ENCODE results near the gene PTPN7.

Gene PTPN7

GRCh38 chr1:202199040-202199889, 38.9 kb upstream of the PTPN7 start:
- Histone ChIP-seq H3K36me3 (ENCODE audit: control insufficient read depth in 2 of 2, insufficient read depth in 1 of 2, low read length in 2 of 2) (no peaks in the 10 kb centered on the region), H3K27ac (ENCODE audit: extremely low read depth, low read depth, low read length) (no peak overlapping the region), H3K9me3 (ENCODE audit: control insufficient read depth, insufficient read depth, low read depth, low read length) (no peaks in the 10 kb centered on the region), H3K4me1 (ENCODE audit: control insufficient read depth, insufficient read depth, low read length) (no peaks in the 10 kb centered on the region), H3K4me3 (ENCODE audit: low read depth, low read length) (no peak overlapping the region)
- TF ChIP-seq GLI4 (tag by site-specific recombination; IDR thresholded peaks at IDR 0.05) (no peak), ZNF585B (tag by site-specific recombination; IDR thresholded peaks at IDR 0.05) (no peak), ZIC2 (tag by site-specific recombination; IDR thresholded peaks at IDR 0.05) (peak; percentile 76), GLIS1 (tag by site-specific recombination; IDR thresholded peaks at IDR 0.05) (peak; percentile 30; the same call in 1 of the 2 replicates), KLF1 (tag by site-specific recombination; IDR thresholded peaks at IDR 0.05) (peak; percentile 59)
- ChIA-PET CTCF (interaction anchor here (0.6 to 10.5 kb wide), 15 partner anchors 10 to 378 kb away, joined by 3 to 155 read pairs (median 5); no protein-coding TSS in a partner anchor), POLR2A (interaction anchor here (1.4 kb wide), 1 partner anchor 142 kb away, joined by 6 read pairs; the partner anchor contains the start of gene UBE2T)

GRCh38 chr1:202198366-202198724, 37.9 kb upstream of the PTPN7 start:
- TF ChIP-seq ZNF132 (tag by site-specific recombination; IDR thresholded peaks at IDR 0.05; ENCODE audit: borderline replicate concordance) (no peak), ZNF416 (tag by site-specific recombination; IDR thresholded peaks at IDR 0.05) (no peak), ZNF701 (tag by site-specific recombination; IDR thresholded peaks at IDR 0.05) (no peak), ZNF19 (tag by site-specific recombination; IDR thresholded peaks at IDR 0.05; ENCODE audit: low read depth) (no peak), PRDM10 (tag by site-specific recombination; IDR thresholded peaks at IDR 0.05) (no peak), ZNF768 (tag by site-specific recombination; IDR thresholded peaks at IDR 0.05) (no peak), ZNF777 (tag by site-specific recombination; IDR thresholded peaks at IDR 0.05; ENCODE audit: borderline replicate concordance) (no peak), KLF7 (tag by site-specific recombination; IDR thresholded peaks at IDR 0.05; ENCODE audit: borderline replicate concordance) (no peak), ZNF155 (tag by site-specific recombination; IDR thresholded peaks at IDR 0.05) (no peak), GLI4 (tag by site-specific recombination; IDR thresholded peaks at IDR 0.05) (no peak), ZNF302 (tag by site-specific recombination; IDR thresholded peaks at IDR 0.05; ENCODE audit: low read depth) (no peak), ZNF645 (tag by site-specific recombination; IDR thresholded peaks at IDR 0.05) (no peak), ZSCAN5A (tag by site-specific recombination; IDR thresholded peaks at IDR 0.05) (no peak), EGR2 (tag by site-specific recombination; IDR thresholded peaks at IDR 0.05; ENCODE audit: low read depth) (no peak), KLF8 (tag by site-specific recombination; IDR thresholded peaks at IDR 0.05) (no peak), ZNF571 (tag by site-specific recombination; IDR thresholded peaks at IDR 0.05) (no peak), ZNF692 (tag by site-specific recombination; IDR thresholded peaks at IDR 0.05) (no peak), HOXA7 (CRISPR knock-in tag; IDR thresholded peaks at IDR 0.05; ENCODE audit: borderline replicate concordance) (no peak)
- POLR2A ChIA-PET = no interaction called here
- H3K36me3 ChIP-seq (ENCODE audit: control insufficient read depth in 2 of 2, insufficient read depth in 1 of 2, low read length in 2 of 2) = no peaks in the 10 kb centered on the region
- H3K4me1 ChIP-seq (ENCODE audit: control insufficient read depth, insufficient read depth, low read length) = no peaks in the 10 kb centered on the region
- no peak overlapping the region for H3K27ac ChIP-seq (ENCODE audit: extremely low read depth, low read depth, low read length)
- CTCF ChIA-PET = interaction anchor here (0.6 to 10.5 kb wide), 4 partner anchors 9 to 116 kb away, joined by 3 to 155 read pairs (median 14); no protein-coding TSS in a partner anchor
- H3K9me3 ChIP-seq (ENCODE audit: control insufficient read depth, insufficient read depth, low read depth, low read length) = no peaks in the 10 kb centered on the region
- H3K4me3 ChIP-seq (ENCODE audit: low read depth, low read length) = no peak overlapping the region

Data from HEK293 (cell line).